Activated CD4-positive, alpha-beta memory T cell treated with anti-CD3 and anti-CD28 coated beads for 36 hours (primary cell): ENCODE results near the gene TOP1. TPM values are rescaled to one million over a fixed set of nuclear protein-coding genes. Genes with fewer than 3 reads are reported as not detected.

ENCODE experiments used
- CTCF ChIA-PET: fragments of 350-600 bp; sonication (Branson Sonifier 250); formaldehyde crosslinking; loops from one replicate; lab custom pipeline; 2021; ENCODE audit warnings: antibody characterized with exemption, inconsistent platforms; lab: Charles Lee
- POLR2A ChIA-PET: fragments of 350-600 bp; sonication (Branson Sonifier 250); formaldehyde crosslinking; loops from one replicate; lab custom pipeline; 2021; ENCODE audit warnings: antibody characterized with exemption; lab: Charles Lee
- DNase-seq: peaks from one replicate; pipeline ENCODE4 v3.0.0-alpha.2; 2020
- H3K27ac Mint-ChIP-seq: one replicate; pipeline ENCODE4 v1.8.0; 2021; ENCODE audit warnings: mixed read lengths
- H3K27me3 Mint-ChIP-seq: one replicate; pipeline ENCODE4 v1.8.0; 2021; ENCODE audit warnings: mixed read lengths
- H3K36me3 Mint-ChIP-seq: one replicate; pipeline ENCODE4 v1.8.0; 2021; ENCODE audit warnings: mixed read lengths
- H3K4me1 Mint-ChIP-seq: one replicate; pipeline ENCODE4 v1.8.0; 2021; ENCODE audit warnings: low read depth, mixed read lengths
- H3K4me3 Mint-ChIP-seq: one replicate; pipeline ENCODE4 v1.8.0; 2021; ENCODE audit warnings: mild to moderate bottlenecking, mixed read lengths
- H3K9me3 Mint-ChIP-seq: one replicate; pipeline ENCODE4 v1.8.0; 2021; ENCODE audit warnings: mixed read lengths
- intact Hi-C: fragments of 100-400 bp; cut with micrococcal nuclease; formaldehyde crosslinking; loops from one replicate; pipeline ENCODE4 v1.15.1; 2023
- total RNA-seq, 2 experiments: library from RNA; stranded (reverse); gene quantifications; one replicate each; pipeline ENCODE4 v1.2.3, GENCODE V29; 2021

Gene TOP1
- total RNA-seq, 2 experiments from 2014 or later, result 128 TPM

DNA sequence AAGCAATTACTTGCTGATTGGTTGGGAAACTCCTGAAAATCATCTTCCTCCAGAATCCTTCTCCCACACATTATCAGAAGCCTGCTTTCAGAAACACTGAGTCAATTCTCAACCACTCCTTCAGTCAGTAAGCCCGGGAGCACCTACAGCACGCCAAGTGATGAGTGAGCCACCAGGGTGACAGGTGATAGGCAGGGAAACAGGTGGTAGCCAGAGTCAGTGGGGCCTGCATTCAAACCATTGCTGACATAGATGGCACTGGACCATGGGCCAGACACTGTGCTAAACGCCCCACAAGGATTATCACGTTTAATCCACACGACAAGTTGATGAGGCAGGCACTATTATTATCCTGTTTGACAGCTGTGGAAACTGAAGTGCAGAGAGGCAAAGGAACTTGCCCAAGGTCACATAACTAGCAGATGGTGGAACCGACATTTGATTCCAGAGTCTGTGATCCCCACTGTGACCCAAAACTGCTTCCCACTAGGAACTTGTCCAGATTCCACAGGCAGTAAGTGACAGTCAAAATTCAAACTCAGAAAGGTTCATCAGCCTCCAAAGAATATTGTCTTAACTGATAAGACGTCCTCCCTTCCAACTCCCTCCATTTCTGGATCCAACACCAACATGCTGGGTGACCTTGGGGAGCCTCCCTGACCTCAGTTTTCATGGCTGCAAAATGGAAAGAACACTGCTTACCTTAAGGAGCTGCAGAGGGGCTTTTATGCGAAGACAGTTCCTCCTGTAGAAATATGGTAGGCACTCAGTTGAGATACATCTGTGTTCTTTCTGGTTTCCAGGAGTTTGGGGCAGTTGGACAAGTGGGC lies 23.9 kb upstream of the TOP1 start:
- Mint-ChIP-seq H3K4me1 (peaks cover 51% of the 10 kb centered on the region), H3K9me3 (no peaks in the 10 kb centered on the region), H3K27me3 (no peaks in the 10 kb centered on the region), H3K4me3 (peak overlapping the region; percentile 4), H3K27ac (peak overlapping the region; percentile 99), H3K36me3 (peaks cover 2% of the 10 kb centered on the region)
- peak; percentile 71 for DNase-seq
- POLR2A ChIA-PET, result interaction anchor here (0.6 to 0.9 kb wide), 2 partner anchors 138 to 227 kb away, joined by 3 read pairs; no protein-coding TSS in a partner anchor
- CTCF ChIA-PET, result interaction anchor here (0.9 to 5.4 kb wide), 5 partner anchors 13 to 90 kb away, joined by 3 to 36 read pairs (median 4); no protein-coding TSS in a partner anchor
- intact Hi-C loops, result no loop called here

DNA sequence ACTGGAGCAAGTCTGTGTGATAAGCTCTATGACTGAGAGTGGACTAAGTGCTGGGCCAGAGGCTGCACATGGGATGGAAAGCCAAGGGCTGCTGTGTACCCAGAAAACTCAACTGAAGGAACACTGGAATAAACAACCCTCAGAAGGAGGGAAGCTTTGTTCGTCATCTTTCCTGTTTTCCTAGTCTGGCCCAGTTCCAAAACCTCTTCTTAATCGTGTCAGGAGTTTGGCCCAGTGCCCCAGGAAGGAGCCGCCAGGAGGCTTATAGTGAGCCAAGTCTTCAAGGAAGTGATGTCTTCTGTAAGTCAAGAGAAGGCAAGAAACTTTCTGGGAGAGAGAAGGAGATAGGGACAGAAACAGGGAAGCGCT lies 23.3 kb upstream of the TOP1 start:
- ChIA-PET POLR2A (interaction anchor here (0.9 kb wide), 1 partner anchor 226 kb away, joined by 3 read pairs; no protein-coding TSS in a partner anchor), CTCF (interaction anchor here (0.9 to 5.4 kb wide), 5 partner anchors 14 to 89 kb away, joined by 3 to 36 read pairs (median 4); no protein-coding TSS in a partner anchor)
- Mint-ChIP-seq H3K9me3 (no peaks in the 10 kb centered on the region), H3K4me3 (no peak overlapping the region), H3K4me1 (peaks cover 51% of the 10 kb centered on the region), H3K27me3 (no peaks in the 10 kb centered on the region), H3K36me3 (peaks cover 2% of the 10 kb centered on the region), H3K27ac (peak overlapping the region; percentile 99)
- no peak for DNase-seq
- intact Hi-C loops, result no loop called here

- DNase-seq, result no peak
- Mint-ChIP-seq H3K36me3 (peaks cover 2% of the 10 kb centered on the region), H3K27ac (no peak overlapping the region), H3K9me3 (no peaks in the 10 kb centered on the region), H3K27me3 (no peaks in the 10 kb centered on the region), H3K4me1 (peaks cover 51% of the 10 kb centered on the region), H3K4me3 (no peak overlapping the region)
- intact Hi-C loops, result no loop called here
- ChIA-PET CTCF (interaction anchor here (1.1 to 5.4 kb wide), 4 partner anchors 15 to 88 kb away, joined by 3 to 36 read pairs (median 4); no protein-coding TSS in a partner anchor), POLR2A (interaction anchor here (0.6 kb wide), 1 partner anchor 13 kb away, joined by 3 read pairs; no protein-coding TSS in a partner anchor)
Measured at GRCh38 chr20:41006126-41006935, 22.3 kb upstream of the TOP1 start.

DNA sequence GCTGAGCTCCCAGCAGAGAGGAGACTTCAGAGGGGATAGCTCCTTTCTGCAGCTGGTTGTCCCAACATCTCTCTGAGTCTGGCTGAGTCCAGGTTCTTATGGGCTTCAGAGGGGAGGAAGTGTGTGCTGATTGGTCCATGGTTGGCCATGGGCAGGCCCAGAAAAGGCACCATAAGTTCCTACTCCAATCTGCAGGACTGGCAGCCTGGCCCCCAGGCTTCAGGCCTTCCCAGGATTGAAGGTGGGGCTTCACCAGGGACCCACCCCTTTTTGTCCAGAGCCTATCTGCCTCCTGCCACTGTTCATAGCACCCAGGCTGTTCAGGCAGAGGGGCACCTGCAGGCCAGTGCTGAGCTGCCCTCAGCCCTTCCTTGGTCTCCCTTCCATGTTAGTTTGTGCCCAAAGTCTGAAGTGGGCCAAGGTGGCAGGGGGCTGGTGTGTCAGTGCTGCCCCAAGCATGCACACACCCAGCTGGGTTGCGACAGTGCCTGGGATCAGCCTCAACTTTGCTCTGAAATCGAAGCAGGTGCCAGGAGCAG lies 21.6 kb upstream of the TOP1 start:
- Mint-ChIP-seq H3K4me3 (no peak overlapping the region), H3K36me3 (peaks cover 2% of the 10 kb centered on the region), H3K4me1 (peaks cover 54% of the 10 kb centered on the region), H3K9me3 (no peaks in the 10 kb centered on the region), H3K27ac (no peak overlapping the region), H3K27me3 (no peaks in the 10 kb centered on the region)
- intact Hi-C loops, result no loop called here
- ChIA-PET CTCF (interaction anchor here (1.1 to 5.4 kb wide), 3 partner anchors 16 to 88 kb away, joined by 3 to 36 read pairs (median 3); no protein-coding TSS in a partner anchor), POLR2A (no interaction called here)
- DNase-seq, result no peak

DNA sequence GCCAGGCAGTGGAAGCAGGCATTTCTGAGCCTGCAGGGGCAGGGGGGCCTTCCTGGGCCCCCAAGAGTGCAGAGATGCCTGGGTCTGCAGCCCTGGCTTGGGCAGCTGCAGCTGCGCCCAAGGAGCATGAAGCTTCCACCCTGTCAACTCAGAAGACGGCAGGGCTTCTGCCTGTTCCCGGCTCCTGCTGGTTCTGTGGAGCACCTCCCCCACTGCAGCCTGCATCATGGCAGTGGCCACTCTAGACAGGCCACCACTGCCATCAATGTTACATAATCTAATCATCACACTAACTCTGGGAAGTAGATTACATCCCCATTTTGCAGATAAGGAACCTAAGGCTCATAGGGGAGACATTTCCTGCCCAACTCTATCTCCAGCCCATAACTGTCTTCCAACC lies 21.1 kb upstream of the TOP1 start:
- CTCF ChIA-PET, result interaction anchor here (1.1 to 5.4 kb wide), 3 partner anchors 16 to 88 kb away, joined by 3 to 36 read pairs (median 9); no protein-coding TSS in a partner anchor
- POLR2A ChIA-PET, result no interaction called here
- peaks cover 2% of the 10 kb centered on the region for H3K36me3 Mint-ChIP-seq
- H3K9me3 Mint-ChIP-seq, result no peaks in the 10 kb centered on the region
- no peaks in the 10 kb centered on the region for H3K27me3 Mint-ChIP-seq
- H3K4me3 Mint-ChIP-seq, result no peak overlapping the region
- DNase-seq, result no peak
- intact Hi-C loops, result no loop called here
- H3K4me1 Mint-ChIP-seq, result peaks cover 56% of the 10 kb centered on the region
- H3K27ac Mint-ChIP-seq, result peak overlapping the region; percentile 77

DNA sequence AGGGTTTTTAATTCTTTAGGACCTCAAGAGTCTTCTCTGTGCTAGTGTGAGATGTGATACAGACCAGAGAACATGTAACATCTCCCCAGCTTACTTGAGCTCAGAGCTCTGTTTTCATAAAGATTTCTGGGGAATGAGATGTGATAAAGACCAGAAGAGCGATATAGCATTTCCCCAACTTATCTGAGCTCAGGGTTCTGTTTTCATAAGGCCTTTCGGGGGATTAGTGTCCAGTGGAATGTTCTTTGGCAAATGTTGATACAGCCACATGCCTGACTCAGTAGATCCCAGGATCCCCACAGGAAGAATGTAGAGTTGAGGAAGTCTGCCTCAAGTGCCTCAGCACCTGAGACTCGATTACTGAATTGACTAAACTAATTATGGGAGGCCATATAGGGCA lies 18.7 kb upstream of the TOP1 start:
- Mint-ChIP-seq H3K27ac (no peak overlapping the region), H3K4me1 (peaks cover 39% of the 10 kb centered on the region), H3K9me3 (no peaks in the 10 kb centered on the region), H3K36me3 (peaks cover 2% of the 10 kb centered on the region), H3K27me3 (no peaks in the 10 kb centered on the region), H3K4me3 (no peak overlapping the region)
- CTCF ChIA-PET, result interaction anchor here (1.8 to 2.3 kb wide), 2 partner anchors 19 to 85 kb away, joined by 4 to 9 read pairs; no protein-coding TSS in a partner anchor
- POLR2A ChIA-PET, result interaction anchor here (1.0 to 1.5 kb wide), 2 partner anchors 18 to 38 kb away, joined by 3 to 6 read pairs; partner anchors contain the start of gene TOP1
- intact Hi-C loops, result no loop called here
- no peak for DNase-seq

DNA sequence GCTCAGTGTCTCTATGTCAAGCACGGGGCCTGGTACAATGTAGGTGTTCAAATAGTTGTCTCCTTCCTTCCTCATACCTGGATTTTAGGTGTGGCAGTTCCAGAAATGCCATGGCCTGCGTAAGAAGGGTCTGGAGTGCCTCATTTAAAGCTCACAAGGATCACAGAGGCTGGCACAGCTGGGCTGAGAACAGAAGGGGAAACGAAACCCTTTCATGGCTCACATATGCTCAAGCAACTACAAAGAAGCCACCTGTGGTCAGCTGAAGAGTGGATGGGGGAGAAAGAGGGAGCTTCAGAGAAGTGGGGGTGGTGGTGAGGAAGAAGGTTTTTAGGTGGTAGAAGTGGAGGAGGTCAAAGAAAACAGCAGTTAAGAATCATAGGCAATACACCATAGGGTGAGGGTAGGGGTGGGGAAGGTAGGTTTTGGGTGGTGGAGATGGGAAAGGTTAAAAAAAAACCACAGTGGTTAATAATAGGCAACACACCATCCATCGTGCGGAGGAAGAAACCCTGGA lies 17.0 kb upstream of the TOP1 start:
- no peak for DNase-seq
- no peaks in the 10 kb centered on the region for H3K27me3 Mint-ChIP-seq
- ChIA-PET CTCF (interaction anchor here (0.6 to 1.0 kb wide), 2 partner anchors 21 to 1016 kb away, joined by 4 to 6 read pairs; no protein-coding TSS in a partner anchor), POLR2A (interaction anchor here (1.4 kb wide), 1 partner anchor 16 kb away, joined by 4 read pairs; no protein-coding TSS in a partner anchor)
- intact Hi-C loops, result no loop called here
- no peak overlapping the region for H3K4me3 Mint-ChIP-seq
- H3K4me1 Mint-ChIP-seq, result peaks cover 30% of the 10 kb centered on the region
- H3K27ac Mint-ChIP-seq, result peak overlapping the region; percentile 35
- no peaks in the 10 kb centered on the region for H3K9me3 Mint-ChIP-seq
- no peaks in the 10 kb centered on the region for H3K36me3 Mint-ChIP-seq

- DNase-seq, result no peak
- ChIA-PET CTCF (no interaction called here), POLR2A (no interaction called here)
- H3K27ac Mint-ChIP-seq, result no peak overlapping the region
- H3K9me3 Mint-ChIP-seq, result no peaks in the 10 kb centered on the region
- H3K4me1 Mint-ChIP-seq, result peaks cover 17% of the 10 kb centered on the region
- H3K36me3 Mint-ChIP-seq, result no peaks in the 10 kb centered on the region
- intact Hi-C loops, result no loop called here
- no peaks in the 10 kb centered on the region for H3K27me3 Mint-ChIP-seq
- no peak overlapping the region for H3K4me3 Mint-ChIP-seq
Measured at GRCh38 chr20:41014561-41015088, 14.0 kb upstream of the TOP1 start.

DNA sequence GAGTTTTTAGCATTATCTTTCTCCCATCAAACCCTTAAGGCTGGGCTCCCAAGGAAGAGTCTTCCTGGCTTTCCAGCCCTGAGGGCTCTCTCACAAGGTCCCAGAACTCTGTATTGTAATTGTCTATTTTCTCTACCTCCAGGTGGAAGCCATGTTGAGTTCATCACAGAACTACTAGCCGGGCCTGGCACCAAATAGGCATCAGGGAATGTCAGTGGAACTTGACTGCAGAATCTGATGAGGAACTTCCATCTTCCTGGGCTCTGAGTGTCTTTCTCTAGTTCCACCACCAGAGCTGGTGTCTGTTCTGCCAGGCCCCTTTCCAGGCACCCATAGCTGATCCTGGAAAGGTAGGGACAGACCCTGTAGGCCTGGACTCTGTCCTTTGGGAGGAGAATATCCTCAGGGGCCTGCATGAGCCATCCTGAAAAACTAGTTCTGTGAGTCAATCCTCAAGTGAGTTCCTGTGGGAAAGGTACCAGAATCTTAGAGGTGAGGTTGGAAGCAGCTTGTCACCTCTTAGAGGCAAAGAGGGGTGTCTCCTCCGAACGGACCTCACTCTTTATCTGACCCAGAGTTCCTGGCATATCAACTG lies 11.1 kb upstream of the TOP1 start:
- CTCF ChIA-PET, result interaction anchor here (0.9 to 1.3 kb wide), 3 partner anchors 25 to 27 kb away, joined by 3 to 4 read pairs (median 4); no protein-coding TSS in a partner anchor
- POLR2A ChIA-PET, result no interaction called here
- no peaks in the 10 kb centered on the region for H3K36me3 Mint-ChIP-seq
- no peak for DNase-seq
- H3K27ac Mint-ChIP-seq, result no peak overlapping the region
- intact Hi-C loops, result no loop called here
- no peak overlapping the region for H3K4me3 Mint-ChIP-seq
- no peaks in the 10 kb centered on the region for H3K9me3 Mint-ChIP-seq
- peaks cover 5% of the 10 kb centered on the region for H3K4me1 Mint-ChIP-seq
- H3K27me3 Mint-ChIP-seq, result no peaks in the 10 kb centered on the region

GRCh38 chr20:41018153-41018552 lies 10.5 kb upstream of the TOP1 start:
- no peak for DNase-seq
- H3K36me3 Mint-ChIP-seq, result no peaks in the 10 kb centered on the region
- intact Hi-C loops, result no loop called here
- no peaks in the 10 kb centered on the region for H3K4me1 Mint-ChIP-seq
- no peaks in the 10 kb centered on the region for H3K9me3 Mint-ChIP-seq
- POLR2A ChIA-PET, result no interaction called here
- H3K27ac Mint-ChIP-seq, result no peak overlapping the region
- CTCF ChIA-PET, result interaction anchor here (0.9 to 1.3 kb wide), 2 partner anchors 26 to 28 kb away, joined by 3 to 4 read pairs; no protein-coding TSS in a partner anchor
- no peak overlapping the region for H3K4me3 Mint-ChIP-seq
- H3K27me3 Mint-ChIP-seq, result no peaks in the 10 kb centered on the region

DNA sequence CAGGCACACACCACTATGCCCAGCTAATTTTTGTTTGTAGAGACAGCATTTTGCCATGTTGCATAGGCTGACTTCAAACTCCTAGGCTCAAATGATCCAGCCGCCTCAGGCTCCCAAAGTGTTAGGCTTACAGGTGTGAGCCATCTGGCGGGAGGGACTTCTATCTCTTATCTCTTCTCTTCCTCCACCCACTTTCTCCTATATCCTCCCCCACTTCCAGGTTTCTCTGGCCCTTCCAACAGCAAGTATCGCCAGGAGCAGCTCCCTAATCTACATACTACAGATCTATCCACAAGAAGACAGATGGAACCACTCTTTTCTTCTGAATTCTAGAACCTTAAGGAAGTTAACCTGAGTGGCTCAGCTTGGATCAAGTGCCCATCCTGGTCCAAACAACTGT lies 5.1 kb upstream of the TOP1 start:
- intact Hi-C loops, result no loop called here
- peaks cover 11% of the 10 kb centered on the region for H3K4me1 Mint-ChIP-seq
- CTCF ChIA-PET, result interaction anchor here (1.5 kb wide), 1 partner anchor 33 kb away, joined by 3 read pairs; no protein-coding TSS in a partner anchor

More for the DNA sequence above, 5.1 kb upstream of the TOP1 start:
- no peak for DNase-seq
- Mint-ChIP-seq H3K9me3 (no peaks in the 10 kb centered on the region), H3K27ac (no peak overlapping the region), H3K36me3 (no peaks in the 10 kb centered on the region), H3K4me3 (no peak overlapping the region), H3K27me3 (no peaks in the 10 kb centered on the region)
- POLR2A ChIA-PET, result no interaction called here
